ENCODE results near the gene PIEZO2.

The PIEZO2 gene

DNA sequence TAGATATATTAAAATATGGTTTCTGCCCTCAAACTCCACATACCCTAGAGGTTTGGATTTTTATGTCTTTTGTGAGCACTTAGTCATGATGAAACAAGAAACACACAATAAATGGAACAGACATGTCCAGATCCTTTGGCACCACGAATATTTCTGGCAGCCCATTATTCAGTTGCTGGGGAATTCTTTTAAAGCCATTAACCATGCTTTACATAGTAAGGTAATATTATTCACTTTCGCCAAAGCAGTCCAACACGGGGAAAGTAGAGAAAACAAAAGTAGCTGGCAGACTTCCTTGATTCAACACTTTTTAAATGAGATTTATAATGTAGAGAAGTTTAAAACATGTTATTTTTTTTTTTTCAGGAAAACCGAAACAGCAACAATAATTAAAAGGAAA lies 235.4 kb downstream of the PIEZO2 start:
- no peaks in the 10 kb centered on the region; the same call in 1 of the 2 replicates for H3K9me3 ChIP-seq (ENCODE audit: insufficient read depth, low read length)
- no peaks in the 10 kb centered on the region for H3K4me1 ChIP-seq (ENCODE audit: insufficient read depth, insufficient read length)
- H3K9ac ChIP-seq (ENCODE audit: insufficient read length, low read depth): no peak overlapping the region
- H3K4me3 ChIP-seq (ENCODE audit: insufficient read length, low read depth): no peak overlapping the region
- H3K27me3 ChIP-seq (ENCODE audit: insufficient read depth, insufficient read length): no peaks in the 10 kb centered on the region
- no peak for TF ChIP-seq SUZ12 (IDR thresholded peaks at IDR 0.05; ENCODE audit: extremely low read depth, insufficient read depth, insufficient read length)
- TF ChIP-seq YY1 (IDR thresholded peaks at IDR 0.05; ENCODE audit: insufficient read depth, insufficient read length): no peak
- no peak for TF ChIP-seq ZNF274 (IDR thresholded peaks at IDR 0.05; ENCODE audit: low read depth, low read length)
- no peaks in the 10 kb centered on the region for H3K36me3 ChIP-seq (ENCODE audit: insufficient read depth, insufficient read length, low read length)
- DNase-seq (ENCODE audit: low read depth, low spot score): no peak

DNA sequence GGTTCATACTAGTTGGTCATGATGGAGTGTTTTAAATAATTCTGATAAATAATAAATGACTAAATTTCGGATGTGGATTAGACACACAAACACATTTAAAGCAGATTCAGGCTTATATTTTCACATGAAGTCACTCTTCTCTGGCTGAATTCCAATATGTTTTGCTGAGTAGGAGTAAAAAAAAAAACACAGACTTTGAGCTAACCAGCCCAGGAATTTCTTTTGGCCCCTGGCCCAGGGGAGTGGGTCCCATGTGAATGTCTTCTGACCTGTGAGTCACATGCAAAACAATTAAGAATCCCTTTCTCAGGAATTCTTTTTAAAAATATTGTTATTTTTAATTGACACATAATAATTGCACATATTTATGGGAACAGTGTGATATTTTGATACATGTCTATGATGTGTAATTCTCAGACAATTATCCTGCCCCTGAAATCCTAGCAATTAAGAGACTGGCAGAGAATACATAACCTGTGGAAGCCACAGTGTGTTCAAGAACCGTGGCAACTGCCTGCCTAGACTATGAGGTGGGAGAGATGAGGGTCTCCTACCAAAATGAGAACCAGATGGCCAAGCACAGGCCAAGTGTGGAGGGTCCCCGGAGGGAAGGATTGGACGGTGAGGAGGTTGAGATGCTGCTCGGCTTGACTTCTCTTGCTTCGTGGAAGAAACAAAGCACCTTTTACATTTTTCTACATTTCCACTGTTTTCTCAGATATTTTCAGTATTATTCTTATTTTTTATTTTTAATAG lies 236.4 kb downstream of the PIEZO2 start:
- Histone ChIP-seq H3K9ac (ENCODE audit: insufficient read length, low read depth) (no peak overlapping the region), H3K4me3 (ENCODE audit: insufficient read length, low read depth) (no peak overlapping the region), H3K36me3 (ENCODE audit: insufficient read depth, insufficient read length, low read length) (no peaks in the 10 kb centered on the region), H3K9me3 (ENCODE audit: insufficient read depth, low read length) (no peaks in the 10 kb centered on the region; the same call in 1 of the 2 replicates), H3K4me1 (ENCODE audit: insufficient read depth, insufficient read length) (no peaks in the 10 kb centered on the region), H3K27me3 (ENCODE audit: insufficient read depth, insufficient read length) (no peaks in the 10 kb centered on the region)
- no peak for TF ChIP-seq SUZ12 (IDR thresholded peaks at IDR 0.05; ENCODE audit: extremely low read depth, insufficient read depth, insufficient read length)
- no peak for TF ChIP-seq YY1 (IDR thresholded peaks at IDR 0.05; ENCODE audit: insufficient read depth, insufficient read length)
- TF ChIP-seq ZNF274 (IDR thresholded peaks at IDR 0.05; ENCODE audit: low read depth, low read length): no peak
- DNase-seq (ENCODE audit: low read depth, low spot score): no peak

DNA sequence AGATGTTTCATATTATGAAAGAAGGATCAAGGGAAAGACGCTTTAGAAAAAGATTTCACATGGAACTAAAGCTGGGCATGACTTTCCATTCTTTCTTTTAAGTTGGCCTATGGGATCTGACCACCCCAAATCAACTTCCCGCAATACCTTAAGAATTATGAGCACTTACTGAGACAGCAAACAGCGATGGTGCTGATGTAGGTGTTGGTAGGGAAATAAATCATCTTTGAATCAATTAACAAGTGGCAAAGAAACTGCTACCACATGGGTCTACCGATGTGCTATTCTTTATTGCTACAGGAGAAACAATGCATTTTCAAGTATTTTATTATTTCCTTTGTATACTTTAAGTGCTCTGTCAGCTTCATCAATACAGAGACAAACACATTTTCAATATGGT lies 239.6 kb downstream of the PIEZO2 start:
- TF ChIP-seq YY1 (IDR thresholded peaks at IDR 0.05; ENCODE audit: insufficient read depth, insufficient read length): no peak
- TF ChIP-seq SUZ12 (IDR thresholded peaks at IDR 0.05; ENCODE audit: extremely low read depth, insufficient read depth, insufficient read length): no peak
- no peak for TF ChIP-seq ZNF274 (IDR thresholded peaks at IDR 0.05; ENCODE audit: low read depth, low read length)
- no peak overlapping the region for H3K9ac ChIP-seq (ENCODE audit: insufficient read length, low read depth)

DNA sequence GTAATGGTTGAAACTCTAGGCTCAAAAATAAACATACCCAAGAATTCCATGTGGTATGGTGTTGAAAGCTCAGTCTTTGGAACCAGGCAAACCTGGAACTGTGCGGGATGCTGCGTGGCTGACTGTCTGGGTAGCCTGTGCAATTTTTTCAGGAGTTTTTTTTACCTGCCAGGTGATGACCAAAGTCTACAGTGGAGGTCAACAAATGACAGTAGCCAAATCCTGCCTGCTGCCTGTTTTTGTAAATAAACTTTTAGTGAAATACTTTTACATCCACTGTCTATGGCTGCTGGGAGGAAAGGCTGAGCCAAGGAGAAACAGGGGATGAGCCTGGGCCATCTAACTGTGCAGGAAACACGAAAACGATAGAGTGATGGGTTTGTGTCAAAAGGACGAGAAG lies 240.6 kb downstream of the PIEZO2 start:
- no peak overlapping the region for H3K4me3 ChIP-seq (ENCODE audit: insufficient read length, low read depth)
- H3K9me3 ChIP-seq (ENCODE audit: insufficient read depth, low read length): no peaks in the 10 kb centered on the region
- TF ChIP-seq SUZ12 (IDR thresholded peaks at IDR 0.05; ENCODE audit: extremely low read depth, insufficient read depth, insufficient read length) (no peak), YY1 (IDR thresholded peaks at IDR 0.05; ENCODE audit: insufficient read depth, insufficient read length) (no peak), ZNF274 (IDR thresholded peaks at IDR 0.05; ENCODE audit: low read depth, low read length) (no peak)
- no peaks in the 10 kb centered on the region for H3K27me3 ChIP-seq (ENCODE audit: insufficient read depth, insufficient read length)
- DNase-seq (ENCODE audit: low read depth, low spot score): no peak
- H3K4me1 ChIP-seq (ENCODE audit: insufficient read depth, insufficient read length): no peaks in the 10 kb centered on the region
- H3K9ac ChIP-seq (ENCODE audit: insufficient read length, low read depth): no peak overlapping the region
- H3K36me3 ChIP-seq (ENCODE audit: insufficient read depth, insufficient read length, low read length): no peaks in the 10 kb centered on the region

More for the DNA sequence above, 239.6 kb downstream of the PIEZO2 start:
- no peak overlapping the region for H3K4me3 ChIP-seq (ENCODE audit: insufficient read length, low read depth)
- H3K36me3 ChIP-seq (ENCODE audit: insufficient read depth, insufficient read length, low read length): no peaks in the 10 kb centered on the region
- H3K27me3 ChIP-seq (ENCODE audit: insufficient read depth, insufficient read length): no peaks in the 10 kb centered on the region
- no peaks in the 10 kb centered on the region for H3K4me1 ChIP-seq (ENCODE audit: insufficient read depth, insufficient read length)
- H3K9me3 ChIP-seq (ENCODE audit: insufficient read depth, low read length): no peaks in the 10 kb centered on the region
- DNase-seq (ENCODE audit: low read depth, low spot score): no peak

DNA sequence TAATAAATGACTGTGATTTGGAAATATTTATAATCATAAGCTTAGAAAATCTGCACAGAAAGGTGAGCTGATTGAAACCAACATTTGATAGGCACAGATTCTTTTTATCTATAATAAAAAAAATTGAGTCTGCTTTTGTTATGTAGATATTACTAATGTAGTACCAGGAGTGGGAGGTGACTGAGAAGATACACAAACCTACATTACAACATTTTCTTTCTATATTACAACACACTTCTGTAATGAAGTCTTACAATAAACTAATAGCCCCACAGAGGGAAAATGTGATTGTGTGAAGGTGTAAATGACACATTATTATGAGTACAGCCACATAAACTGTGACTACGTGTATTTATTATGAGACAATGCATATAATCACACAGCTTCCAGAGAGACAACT lies 241.6 kb downstream of the PIEZO2 start:
- Histone ChIP-seq H3K4me3 (ENCODE audit: insufficient read length, low read depth) (no peak overlapping the region), H3K9ac (ENCODE audit: insufficient read length, low read depth) (no peak overlapping the region), H3K9me3 (ENCODE audit: insufficient read depth, low read length) (no peaks in the 10 kb centered on the region), H3K36me3 (ENCODE audit: insufficient read depth, insufficient read length, low read length) (no peaks in the 10 kb centered on the region), H3K4me1 (ENCODE audit: insufficient read depth, insufficient read length) (no peaks in the 10 kb centered on the region), H3K27me3 (ENCODE audit: insufficient read depth, insufficient read length) (no peaks in the 10 kb centered on the region)
- TF ChIP-seq SUZ12 (IDR thresholded peaks at IDR 0.05; ENCODE audit: extremely low read depth, insufficient read depth, insufficient read length) (no peak), YY1 (IDR thresholded peaks at IDR 0.05; ENCODE audit: insufficient read depth, insufficient read length) (no peak), ZNF274 (IDR thresholded peaks at IDR 0.05; ENCODE audit: low read depth, low read length) (no peak)
- no peak for DNase-seq (ENCODE audit: low read depth, low spot score)

DNA sequence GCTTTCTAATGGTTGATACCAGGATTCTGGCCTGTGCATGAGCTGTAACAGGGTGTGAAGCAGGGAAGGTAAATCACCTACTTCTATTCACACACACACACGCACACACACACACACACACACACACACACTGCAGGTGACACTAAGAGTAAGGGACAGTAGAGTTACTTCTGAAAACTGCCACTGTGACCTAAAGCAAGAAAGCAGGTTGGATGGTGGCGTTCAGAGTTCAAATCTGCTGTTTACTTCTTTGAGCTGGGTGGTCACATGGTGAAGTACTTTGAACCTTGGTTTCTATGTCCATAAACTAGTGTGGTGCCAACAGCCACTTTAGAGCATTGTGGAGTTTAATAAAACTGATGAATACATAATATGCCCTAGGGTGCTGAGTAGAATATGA lies 248.0 kb downstream of the PIEZO2 start:
- peaks cover 2% of the 10 kb centered on the region for H3K4me1 ChIP-seq (ENCODE audit: insufficient read depth, insufficient read length)
- DNase-seq (ENCODE audit: low read depth, low spot score): no peak
- TF ChIP-seq ZNF274 (IDR thresholded peaks at IDR 0.05; ENCODE audit: low read depth, low read length) (no peak), SUZ12 (IDR thresholded peaks at IDR 0.05; ENCODE audit: extremely low read depth, insufficient read depth, insufficient read length) (no peak), YY1 (IDR thresholded peaks at IDR 0.05; ENCODE audit: insufficient read depth, insufficient read length) (no peak)
- no peaks in the 10 kb centered on the region for H3K9me3 ChIP-seq (ENCODE audit: insufficient read depth, low read length)
- H3K36me3 ChIP-seq (ENCODE audit: insufficient read depth, insufficient read length, low read length): no peaks in the 10 kb centered on the region
- no peak overlapping the region for H3K9ac ChIP-seq (ENCODE audit: insufficient read length, low read depth)
- H3K27me3 ChIP-seq (ENCODE audit: insufficient read depth, insufficient read length): no peaks in the 10 kb centered on the region
- H3K4me3 ChIP-seq (ENCODE audit: insufficient read length, low read depth): no peak overlapping the region

DNA sequence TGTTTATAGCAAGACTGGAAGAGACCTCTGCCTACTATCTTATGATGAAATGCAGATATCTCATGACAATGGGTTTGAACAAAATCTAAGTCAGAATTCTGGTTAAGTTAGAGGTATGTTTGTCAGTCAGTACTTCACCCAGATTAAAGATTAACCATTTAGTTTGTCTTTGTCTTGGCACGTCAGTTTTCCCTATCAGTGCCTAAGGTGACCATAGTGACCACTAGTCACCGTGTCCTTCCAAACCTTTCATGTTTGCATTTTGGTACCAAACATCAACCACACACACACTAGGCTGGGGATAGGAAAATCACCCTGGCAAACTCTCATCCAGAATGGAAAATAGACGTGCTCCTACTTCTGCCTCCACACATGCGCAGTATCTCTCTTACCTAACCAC lies 248.9 kb downstream of the PIEZO2 start:
- Histone ChIP-seq H3K36me3 (ENCODE audit: insufficient read depth, insufficient read length, low read length) (no peaks in the 10 kb centered on the region), H3K9me3 (ENCODE audit: insufficient read depth, low read length) (no peaks in the 10 kb centered on the region), H3K27me3 (ENCODE audit: insufficient read depth, insufficient read length) (no peaks in the 10 kb centered on the region), H3K4me1 (ENCODE audit: insufficient read depth, insufficient read length) (peaks cover 2% of the 10 kb centered on the region), H3K9ac (ENCODE audit: insufficient read length, low read depth) (no peak overlapping the region), H3K4me3 (ENCODE audit: insufficient read length, low read depth) (no peak overlapping the region)
- no peak for DNase-seq (ENCODE audit: low read depth, low spot score)
- TF ChIP-seq YY1 (IDR thresholded peaks at IDR 0.05; ENCODE audit: insufficient read depth, insufficient read length) (no peak), SUZ12 (IDR thresholded peaks at IDR 0.05; ENCODE audit: extremely low read depth, insufficient read depth, insufficient read length) (no peak), ZNF274 (IDR thresholded peaks at IDR 0.05; ENCODE audit: low read depth, low read length) (no peak)

Measured in NT2/D1 (cell line).